ENCODE data around the gene CLDN12.

DNA sequence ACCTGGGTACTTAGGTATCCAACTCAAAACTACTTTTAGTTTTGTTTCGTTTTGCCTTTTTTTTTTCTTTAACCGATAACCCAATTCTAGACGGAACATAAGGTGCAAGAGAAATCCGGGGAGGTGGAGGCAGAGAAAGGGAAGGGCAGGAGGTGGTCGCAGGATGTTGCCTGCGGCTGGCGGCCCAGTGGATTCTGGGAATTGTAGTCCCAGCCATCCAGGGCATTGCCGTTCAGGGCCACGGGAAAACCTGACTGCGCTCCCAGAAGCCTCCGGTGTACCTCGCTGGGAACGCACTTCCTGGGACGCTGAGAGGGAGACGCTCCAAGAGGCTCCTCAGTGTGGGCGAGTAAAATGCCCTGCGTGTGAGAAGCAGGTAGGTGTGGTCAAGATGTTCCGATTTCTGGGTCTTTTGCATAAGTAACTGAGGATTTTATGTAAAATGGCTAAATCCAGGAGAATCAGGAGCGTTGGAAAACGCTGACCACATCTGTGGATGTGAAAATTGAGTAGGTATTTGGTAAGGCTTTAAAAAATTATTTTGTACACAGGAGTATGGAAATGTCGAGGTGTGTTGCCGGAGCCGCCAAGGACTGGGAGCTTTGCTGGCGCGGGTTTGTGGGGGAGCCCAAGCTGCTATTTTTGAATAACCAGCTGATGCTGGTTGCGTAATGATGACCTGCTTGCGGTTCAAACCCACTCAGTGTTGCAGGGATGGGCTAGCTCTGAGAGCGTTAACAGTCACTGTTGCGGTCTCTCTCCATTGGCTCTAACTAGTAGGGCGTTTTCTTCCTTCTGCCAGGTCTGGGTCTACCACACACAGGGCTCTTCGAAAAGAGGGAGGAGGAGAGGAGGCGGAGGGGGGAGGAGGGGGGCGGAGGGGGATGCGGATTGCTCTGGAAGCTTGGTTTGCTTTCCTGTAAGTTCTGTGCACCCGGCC, at the start of gene CLDN12:
- no peak for TF ChIP-seq CTCF (IDR thresholded peaks at IDR 0.05)
- TF ChIP-seq EZH2 (IDR thresholded peaks at IDR 0.05; ENCODE audit: borderline replicate concordance, insufficient read depth, low read depth, low read length, poor library complexity, severe bottlenecking), result no peak
